ENCODE data around the gene ZNF134. TPM values are rescaled to one million over a fixed set of nuclear protein-coding genes. Genes with fewer than 3 reads are reported as not detected.

The ZNF134 gene
- total RNA-seq, 1 experiment from 2014 or later, result 18.9 TPM

DNA sequence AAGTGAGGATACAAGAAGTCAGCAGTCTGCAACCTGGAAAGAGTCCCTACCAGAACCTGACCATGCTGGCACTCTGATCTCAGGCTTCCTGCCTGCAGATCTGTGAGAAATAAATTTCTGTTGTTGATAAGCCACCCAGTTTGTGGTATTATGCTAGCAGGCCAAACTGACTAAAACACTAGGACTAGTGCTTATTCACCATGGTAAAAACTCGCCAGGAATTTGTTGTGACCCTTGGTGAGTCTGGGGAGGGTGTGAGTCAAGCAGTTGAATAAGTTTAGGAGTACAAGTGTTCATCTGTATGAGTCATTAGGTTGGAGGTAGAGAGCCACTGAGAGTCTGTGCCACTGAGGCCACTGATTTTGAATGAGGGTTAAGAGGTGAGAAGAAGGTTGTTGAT is 26.5 kb upstream of the ZNF134 start:
- no TSS peak for BruUV-seq (replicated peaks)
- Histone ChIP-seq H3K9me3 (ENCODE audit: control insufficient read depth, insufficient read depth, low read depth, low read length) (peaks cover 20% of the 10 kb centered on the region), H3K4me1 (ENCODE audit: control insufficient read depth, insufficient read depth, low read length) (no peaks in the 10 kb centered on the region), H3K27ac (ENCODE audit: low read length) (no peak overlapping the region), H3K36me3 (ENCODE audit: control insufficient read depth, insufficient read depth, low read length) (no peaks in the 10 kb centered on the region), H3K27me3 (ENCODE audit: control insufficient read depth, insufficient read depth, low read length) (no peaks in the 10 kb centered on the region), H3K4me3 (ENCODE audit: low read depth in 2 of 2, low read length in 2 of 2) (no peak overlapping the region)
- intact Hi-C loops (cut with micrococcal nuclease; ENCODE audit: unreplicated experiment) (no loop called here), in situ Hi-C loops (cut with HindIII; ENCODE audit: low pct_unique_long_range_greater_than_20kb, low sequenced_read_pairs) (no loop called here)
- ChIA-PET POLR2A (no interaction called here), CTCF (no interaction called here)
- ATAC-seq (no peak), DNase-seq (ENCODE audit: low read depth, low spot score) (no peak)
- TF ChIP-seq TCF7L2 (IDR thresholded peaks at IDR 0.05; ENCODE audit: low read depth, low read length) (no peak), POLR2AphosphoS5 (IDR thresholded peaks at IDR 0.05; ENCODE audit: low read depth, low read length) (no peak), SIN3A (IDR thresholded peaks at IDR 0.05; ENCODE audit: borderline replicate concordance, insufficient read depth, low read depth, low read length) (no peak)
- TF ChIP-seq, protein P1, sequence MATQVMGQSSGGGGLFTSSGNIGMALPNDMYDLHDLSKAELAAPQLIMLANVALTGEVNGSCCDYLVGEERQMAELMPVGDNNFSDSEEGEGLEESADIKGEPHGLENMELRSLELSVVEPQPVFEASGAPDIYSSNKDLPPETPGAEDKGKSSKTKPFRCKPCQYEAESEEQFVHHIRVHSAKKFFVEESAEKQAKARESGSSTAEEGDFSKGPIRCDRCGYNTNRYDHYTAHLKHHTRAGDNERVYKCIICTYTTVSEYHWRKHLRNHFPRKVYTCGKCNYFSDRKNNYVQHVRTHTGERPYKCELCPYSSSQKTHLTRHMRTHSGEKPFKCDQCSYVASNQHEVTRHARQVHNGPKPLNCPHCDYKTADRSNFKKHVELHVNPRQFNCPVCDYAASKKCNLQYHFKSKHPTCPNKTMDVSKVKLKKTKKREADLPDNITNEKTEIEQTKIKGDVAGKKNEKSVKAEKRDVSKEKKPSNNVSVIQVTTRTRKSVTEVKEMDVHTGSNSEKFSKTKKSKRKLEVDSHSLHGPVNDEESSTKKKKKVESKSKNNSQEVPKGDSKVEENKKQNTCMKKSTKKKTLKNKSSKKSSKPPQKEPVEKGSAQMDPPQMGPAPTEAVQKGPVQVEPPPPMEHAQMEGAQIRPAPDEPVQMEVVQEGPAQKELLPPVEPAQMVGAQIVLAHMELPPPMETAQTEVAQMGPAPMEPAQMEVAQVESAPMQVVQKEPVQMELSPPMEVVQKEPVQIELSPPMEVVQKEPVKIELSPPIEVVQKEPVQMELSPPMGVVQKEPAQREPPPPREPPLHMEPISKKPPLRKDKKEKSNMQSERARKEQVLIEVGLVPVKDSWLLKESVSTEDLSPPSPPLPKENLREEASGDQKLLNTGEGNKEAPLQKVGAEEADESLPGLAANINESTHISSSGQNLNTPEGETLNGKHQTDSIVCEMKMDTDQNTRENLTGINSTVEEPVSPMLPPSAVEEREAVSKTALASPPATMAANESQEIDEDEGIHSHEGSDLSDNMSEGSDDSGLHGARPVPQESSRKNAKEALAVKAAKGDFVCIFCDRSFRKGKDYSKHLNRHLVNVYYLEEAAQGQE (IDR thresholded peaks at IDR 0.05; ENCODE audit: insufficient read depth in 1 of 2, low read depth in 2 of 2, low read length in 1 of 2), result no peak
- TF ChIP-seq, protein P2, sequence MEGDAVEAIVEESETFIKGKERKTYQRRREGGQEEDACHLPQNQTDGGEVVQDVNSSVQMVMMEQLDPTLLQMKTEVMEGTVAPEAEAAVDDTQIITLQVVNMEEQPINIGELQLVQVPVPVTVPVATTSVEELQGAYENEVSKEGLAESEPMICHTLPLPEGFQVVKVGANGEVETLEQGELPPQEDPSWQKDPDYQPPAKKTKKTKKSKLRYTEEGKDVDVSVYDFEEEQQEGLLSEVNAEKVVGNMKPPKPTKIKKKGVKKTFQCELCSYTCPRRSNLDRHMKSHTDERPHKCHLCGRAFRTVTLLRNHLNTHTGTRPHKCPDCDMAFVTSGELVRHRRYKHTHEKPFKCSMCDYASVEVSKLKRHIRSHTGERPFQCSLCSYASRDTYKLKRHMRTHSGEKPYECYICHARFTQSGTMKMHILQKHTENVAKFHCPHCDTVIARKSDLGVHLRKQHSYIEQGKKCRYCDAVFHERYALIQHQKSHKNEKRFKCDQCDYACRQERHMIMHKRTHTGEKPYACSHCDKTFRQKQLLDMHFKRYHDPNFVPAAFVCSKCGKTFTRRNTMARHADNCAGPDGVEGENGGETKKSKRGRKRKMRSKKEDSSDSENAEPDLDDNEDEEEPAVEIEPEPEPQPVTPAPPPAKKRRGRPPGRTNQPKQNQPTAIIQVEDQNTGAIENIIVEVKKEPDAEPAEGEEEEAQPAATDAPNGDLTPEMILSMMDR (IDR thresholded peaks at IDR 0.05), result no peak

DNA sequence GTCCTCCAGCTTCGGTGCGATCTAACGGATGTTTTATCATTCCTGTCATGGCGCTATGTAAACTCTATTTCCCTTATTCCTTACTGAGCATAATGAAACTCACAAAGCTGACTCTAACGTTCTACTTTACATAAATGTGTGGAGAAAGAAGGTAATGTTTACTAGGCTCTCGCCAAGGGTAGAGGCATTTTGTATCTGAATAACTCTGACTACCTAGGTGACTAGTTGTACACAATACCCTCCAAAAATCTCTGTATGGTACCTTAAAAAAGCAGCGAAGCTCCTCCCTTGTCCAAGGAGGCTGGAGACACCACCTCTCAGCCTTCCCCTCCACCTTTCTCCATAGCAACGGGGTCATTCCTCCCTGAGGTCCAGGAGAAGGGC is 14.7 kb upstream of the ZNF134 start:
- no TSS peak for BruUV-seq (replicated peaks)

More for the DNA sequence above, 14.7 kb upstream of the ZNF134 start:
- ChIA-PET POLR2A (interaction anchor here (0.6 kb wide), 1 partner anchor 64 kb away, joined by 7 read pairs; no protein-coding TSS in a partner anchor), CTCF (no interaction called here)
- Histone ChIP-seq H3K36me3 (ENCODE audit: control insufficient read depth, insufficient read depth, low read length) (no peaks in the 10 kb centered on the region), H3K27me3 (ENCODE audit: control insufficient read depth, insufficient read depth, low read length) (no peaks in the 10 kb centered on the region), H3K27ac (ENCODE audit: low read length) (peak overlapping the region; percentile 64), H3K4me3 (ENCODE audit: low read depth in 2 of 2, low read length in 2 of 2) (peak overlapping the region; percentile 74 to 79), H3K9me3 (ENCODE audit: control insufficient read depth, insufficient read depth, low read depth, low read length) (peaks cover 23% of the 10 kb centered on the region; the same call in 1 of the 2 replicates), H3K4me1 (ENCODE audit: control insufficient read depth, insufficient read depth, low read length) (peaks cover 4% of the 10 kb centered on the region)
- in situ Hi-C loops (cut with HindIII; ENCODE audit: low pct_unique_long_range_greater_than_20kb, low sequenced_read_pairs), result no loop called here
- DNase-seq (ENCODE audit: low read depth, low spot score) (no peak), ATAC-seq (no peak)
- TF ChIP-seq TCF7L2 (IDR thresholded peaks at IDR 0.05; ENCODE audit: low read depth, low read length) (no peak), SIN3A (IDR thresholded peaks at IDR 0.05; ENCODE audit: borderline replicate concordance, insufficient read depth, low read depth, low read length) (no peak), POLR2AphosphoS5 (IDR thresholded peaks at IDR 0.05; ENCODE audit: low read depth, low read length) (no peak)
- TF ChIP-seq, protein P2 (IDR thresholded peaks at IDR 0.05), result no peak
- TF ChIP-seq, protein P1 (IDR thresholded peaks at IDR 0.05; ENCODE audit: insufficient read depth in 1 of 2, low read depth in 2 of 2, low read length in 1 of 2), result no peak
- intact Hi-C loops (cut with micrococcal nuclease; ENCODE audit: unreplicated experiment), result no loop called here

Measured in Panc1 (cell line).